ENCODE data around the gene PITPNC1.

- no peak for TF ChIP-seq POLR2A (IDR thresholded peaks at IDR 0.05)
- TF ChIP-seq, protein P1, sequence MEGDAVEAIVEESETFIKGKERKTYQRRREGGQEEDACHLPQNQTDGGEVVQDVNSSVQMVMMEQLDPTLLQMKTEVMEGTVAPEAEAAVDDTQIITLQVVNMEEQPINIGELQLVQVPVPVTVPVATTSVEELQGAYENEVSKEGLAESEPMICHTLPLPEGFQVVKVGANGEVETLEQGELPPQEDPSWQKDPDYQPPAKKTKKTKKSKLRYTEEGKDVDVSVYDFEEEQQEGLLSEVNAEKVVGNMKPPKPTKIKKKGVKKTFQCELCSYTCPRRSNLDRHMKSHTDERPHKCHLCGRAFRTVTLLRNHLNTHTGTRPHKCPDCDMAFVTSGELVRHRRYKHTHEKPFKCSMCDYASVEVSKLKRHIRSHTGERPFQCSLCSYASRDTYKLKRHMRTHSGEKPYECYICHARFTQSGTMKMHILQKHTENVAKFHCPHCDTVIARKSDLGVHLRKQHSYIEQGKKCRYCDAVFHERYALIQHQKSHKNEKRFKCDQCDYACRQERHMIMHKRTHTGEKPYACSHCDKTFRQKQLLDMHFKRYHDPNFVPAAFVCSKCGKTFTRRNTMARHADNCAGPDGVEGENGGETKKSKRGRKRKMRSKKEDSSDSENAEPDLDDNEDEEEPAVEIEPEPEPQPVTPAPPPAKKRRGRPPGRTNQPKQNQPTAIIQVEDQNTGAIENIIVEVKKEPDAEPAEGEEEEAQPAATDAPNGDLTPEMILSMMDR (IDR thresholded peaks at IDR 0.05), result no peak
Observed at GRCh38 chr17:67606896-67607604, 230.0 kb downstream of the PITPNC1 start.

Data from suprapubic skin (tissue), 3 donors.